Measurements from ENCODE around the gene MAN2B2.

Gene MAN2B2

DNA sequence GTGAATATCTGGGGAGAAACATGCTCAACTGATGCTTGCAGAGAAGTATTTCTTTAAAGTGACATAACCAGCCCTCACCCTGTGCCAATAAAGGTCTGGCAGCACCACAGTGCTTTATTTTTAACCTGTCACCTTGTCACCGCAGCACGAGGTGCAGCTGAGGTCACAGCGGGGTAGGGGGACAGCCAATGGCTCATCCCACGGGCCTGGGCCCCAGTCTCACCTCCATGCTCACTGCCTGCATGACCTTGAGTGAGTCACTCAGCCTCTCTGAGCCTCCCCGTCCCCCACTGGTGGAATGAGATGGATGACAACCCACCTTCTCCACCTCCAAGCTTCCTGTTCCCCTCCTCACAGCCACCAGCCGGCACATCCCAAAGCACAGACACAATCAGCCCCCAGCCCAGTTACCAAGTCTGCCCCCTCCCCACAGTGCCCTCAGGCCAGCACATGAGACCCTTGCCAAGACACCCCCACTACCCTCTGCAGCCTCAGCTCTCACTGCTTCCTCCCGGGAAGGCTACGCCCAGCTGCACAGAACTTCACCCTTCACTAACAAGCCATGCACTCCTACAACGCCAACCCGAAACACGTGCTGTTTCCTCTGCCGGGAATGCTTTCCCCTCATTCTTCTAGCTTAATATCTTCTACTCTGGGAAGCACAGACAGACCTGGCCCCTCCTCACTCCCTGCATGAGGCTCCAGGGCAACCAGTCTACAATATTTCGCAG is 24.9 kb upstream of the MAN2B2 start:
- no peak for DNase-seq (ENCODE audit: low read depth)
- TF ChIP-seq, protein P1, sequence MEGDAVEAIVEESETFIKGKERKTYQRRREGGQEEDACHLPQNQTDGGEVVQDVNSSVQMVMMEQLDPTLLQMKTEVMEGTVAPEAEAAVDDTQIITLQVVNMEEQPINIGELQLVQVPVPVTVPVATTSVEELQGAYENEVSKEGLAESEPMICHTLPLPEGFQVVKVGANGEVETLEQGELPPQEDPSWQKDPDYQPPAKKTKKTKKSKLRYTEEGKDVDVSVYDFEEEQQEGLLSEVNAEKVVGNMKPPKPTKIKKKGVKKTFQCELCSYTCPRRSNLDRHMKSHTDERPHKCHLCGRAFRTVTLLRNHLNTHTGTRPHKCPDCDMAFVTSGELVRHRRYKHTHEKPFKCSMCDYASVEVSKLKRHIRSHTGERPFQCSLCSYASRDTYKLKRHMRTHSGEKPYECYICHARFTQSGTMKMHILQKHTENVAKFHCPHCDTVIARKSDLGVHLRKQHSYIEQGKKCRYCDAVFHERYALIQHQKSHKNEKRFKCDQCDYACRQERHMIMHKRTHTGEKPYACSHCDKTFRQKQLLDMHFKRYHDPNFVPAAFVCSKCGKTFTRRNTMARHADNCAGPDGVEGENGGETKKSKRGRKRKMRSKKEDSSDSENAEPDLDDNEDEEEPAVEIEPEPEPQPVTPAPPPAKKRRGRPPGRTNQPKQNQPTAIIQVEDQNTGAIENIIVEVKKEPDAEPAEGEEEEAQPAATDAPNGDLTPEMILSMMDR (IDR thresholded peaks at IDR 0.05; ENCODE audit: low read length, missing control alignments) = no peak
- no peak overlapping the region for H3K4me3 ChIP-seq (replicated peaks; ENCODE audit: low read depth, low read length)

DNA sequence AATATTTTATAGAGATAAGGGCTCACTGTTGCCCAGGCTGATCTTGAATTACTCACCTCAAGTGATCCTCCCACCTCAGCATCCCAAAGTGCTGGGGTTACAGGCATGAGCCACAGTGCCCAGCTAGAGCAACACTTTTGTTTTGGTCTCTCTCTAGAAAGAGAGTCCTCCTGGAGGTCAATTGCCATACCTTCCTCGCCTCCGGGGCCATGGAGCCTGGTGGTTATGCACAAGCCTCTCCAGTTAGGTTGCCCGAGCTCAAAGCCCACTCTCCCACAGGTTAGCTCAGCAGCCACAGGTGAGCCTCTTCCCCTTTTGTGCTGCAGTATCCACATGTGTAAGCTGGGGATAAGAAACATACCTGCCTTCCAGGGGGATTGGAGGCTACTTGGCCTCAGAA is 24.2 kb upstream of the MAN2B2 start:
- no peak for DNase-seq (ENCODE audit: low read depth)
- H3K4me3 ChIP-seq (replicated peaks; ENCODE audit: low read depth, low read length) = no peak overlapping the region
- TF ChIP-seq, protein P1 (IDR thresholded peaks at IDR 0.05; ENCODE audit: low read length, missing control alignments) = no peak

DNA sequence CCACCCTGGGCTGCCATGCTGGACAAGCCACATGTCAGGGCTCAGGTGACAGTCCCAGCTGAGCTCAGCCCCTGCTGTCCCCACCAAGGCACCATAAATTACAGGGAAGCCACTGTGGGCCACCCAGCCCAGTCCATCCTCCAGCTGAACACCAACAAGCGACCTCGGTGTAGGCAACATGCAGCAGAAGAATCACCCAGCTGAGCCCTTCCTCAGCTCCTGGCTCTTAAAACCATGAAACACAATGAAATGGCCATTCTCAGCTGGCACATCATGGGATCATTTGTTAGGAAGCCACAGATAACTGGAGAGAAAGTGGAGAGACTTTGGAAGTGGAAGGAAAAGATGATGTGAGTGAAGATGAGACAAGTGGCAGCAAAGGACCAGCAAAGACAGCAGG is 23.3 kb upstream of the MAN2B2 start:
- H3K4me3 ChIP-seq (replicated peaks; ENCODE audit: low read depth, low read length) = no peak overlapping the region
- DNase-seq (ENCODE audit: low read depth) = no peak
- TF ChIP-seq, protein P1 (IDR thresholded peaks at IDR 0.05; ENCODE audit: low read length, missing control alignments) = no peak

DNA sequence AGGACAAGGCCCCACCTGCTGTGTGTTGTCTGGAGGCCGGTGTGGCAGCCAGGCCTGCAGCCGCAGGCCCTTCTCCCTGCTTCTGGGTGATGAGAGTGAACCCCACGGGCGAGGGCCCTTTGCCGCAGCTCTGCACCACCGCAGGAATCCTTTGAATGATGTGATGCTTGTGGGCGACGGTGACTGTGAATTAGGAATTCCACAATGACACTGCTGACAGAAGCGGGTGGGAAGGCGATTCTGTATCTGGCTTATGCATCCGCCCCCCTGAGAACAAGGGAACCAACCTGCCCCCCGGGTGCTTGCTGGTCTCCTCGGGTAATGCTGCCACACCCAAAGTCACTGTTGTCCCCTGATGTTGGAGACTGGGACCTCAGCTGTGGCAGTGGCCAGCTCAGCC is 19.5 kb upstream of the MAN2B2 start:
- TF ChIP-seq, protein P1 (IDR thresholded peaks at IDR 0.05; ENCODE audit: low read length, missing control alignments) = no peak
- no peak for DNase-seq (ENCODE audit: low read depth)
- no peak overlapping the region for H3K4me3 ChIP-seq (replicated peaks; ENCODE audit: low read depth, low read length)

DNA sequence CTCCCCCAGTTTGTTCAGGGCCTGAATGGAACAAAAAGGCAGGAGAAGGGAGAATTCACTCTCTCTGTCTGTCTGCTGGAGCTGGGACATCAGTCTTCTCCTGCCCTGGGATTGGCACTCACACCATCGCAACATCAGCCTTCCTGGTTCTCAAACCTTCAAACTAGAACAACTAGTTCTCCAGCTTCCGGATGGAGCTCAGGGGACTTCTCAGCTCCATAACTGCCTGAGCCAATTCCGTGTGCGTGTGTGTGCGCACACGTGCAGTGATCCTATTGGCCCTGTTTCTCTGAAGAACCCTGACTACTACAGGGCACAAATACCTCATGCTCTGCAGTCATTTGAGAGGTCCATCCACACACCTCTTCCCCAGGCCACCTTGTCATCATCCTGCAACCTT is 18.7 kb upstream of the MAN2B2 start:
- TF ChIP-seq, protein P1 (IDR thresholded peaks at IDR 0.05; ENCODE audit: low read length, missing control alignments) = no peak
- no peak overlapping the region for H3K4me3 ChIP-seq (replicated peaks; ENCODE audit: low read depth, low read length)
- DNase-seq (ENCODE audit: low read depth) = no peak

DNA sequence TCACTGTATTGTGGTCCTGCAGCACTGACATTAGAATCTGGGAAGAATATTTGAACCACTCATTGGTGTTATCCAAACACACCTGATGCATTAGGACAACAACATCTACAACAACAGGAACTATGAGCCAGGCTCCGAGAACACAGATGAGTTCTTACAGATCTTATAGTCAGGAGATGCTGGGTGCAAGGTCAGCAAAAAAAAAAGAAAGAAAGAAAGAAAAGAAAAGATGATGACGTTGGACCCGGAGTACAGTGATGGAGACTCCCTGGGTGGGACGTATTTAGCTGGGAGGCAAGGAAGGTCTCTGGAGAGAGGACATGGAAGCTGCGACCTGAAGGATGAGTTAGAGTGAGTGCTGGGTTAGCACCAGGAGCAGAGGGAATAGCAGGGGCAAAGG is 17.8 kb upstream of the MAN2B2 start:
- TF ChIP-seq, protein P1 (IDR thresholded peaks at IDR 0.05; ENCODE audit: low read length, missing control alignments) = no peak
- DNase-seq (ENCODE audit: low read depth) = no peak
- H3K4me3 ChIP-seq (replicated peaks; ENCODE audit: low read depth, low read length) = no peak overlapping the region

DNA sequence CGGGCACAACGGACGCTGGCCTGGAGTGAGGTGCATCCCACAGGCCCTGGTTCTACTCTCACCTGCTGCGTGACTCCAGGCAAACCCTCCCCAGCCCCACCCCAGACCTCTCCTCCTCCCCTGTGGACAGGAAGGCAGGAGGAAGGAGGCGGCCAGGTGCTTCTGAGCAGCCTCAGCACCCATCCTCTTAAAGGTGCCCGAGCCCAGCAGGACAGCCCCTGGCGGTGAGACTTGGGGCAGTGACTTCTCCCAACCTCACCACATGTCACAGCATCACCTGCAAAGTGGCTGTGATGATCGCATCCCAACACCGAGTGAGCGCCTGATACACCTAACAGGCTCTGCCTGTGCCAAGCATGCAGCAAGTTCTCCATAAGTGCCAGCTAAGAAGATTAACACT is 17.1 kb upstream of the MAN2B2 start:
- TF ChIP-seq, protein P1 (IDR thresholded peaks at IDR 0.05; ENCODE audit: low read length, missing control alignments) = no peak
- DNase-seq (ENCODE audit: low read depth) = no peak
- no peak overlapping the region for H3K4me3 ChIP-seq (replicated peaks; ENCODE audit: low read depth, low read length)

Measured in fibroblast of pulmonary artery (primary cell).